Duodenal mucosa (tissue), 2 donors: ENCODE data around the gene SYNJ2.

Experiments
- H3K27ac ChIP-seq: one replicate; pipeline ENCODE4 v1.7.0; 2013; ENCODE audit warnings: low read depth, low read length
- H3K27me3 ChIP-seq, 2 donors: one replicate each; pipeline ENCODE4 v1.7.0; 2013; ENCODE audit warnings: low read length in 2 of 2, control low read depth in 1 of 2; ENCODE audit not compliant: insufficient read depth in 2 of 2, control insufficient read depth in 1 of 2
- H3K36me3 ChIP-seq, 2 donors: one replicate each; pipeline ENCODE4 v1.7.0; 2013; ENCODE audit warnings: low read length in 2 of 2, control low read depth in 1 of 2; ENCODE audit not compliant: insufficient read depth in 2 of 2, control insufficient read depth in 1 of 2
- H3K4me1 ChIP-seq, 2 donors: one replicate each; pipeline ENCODE4 v1.7.0; 2013; ENCODE audit warnings: low read length in 2 of 2, control low read depth in 1 of 2; ENCODE audit not compliant: insufficient read depth in 2 of 2, control insufficient read depth in 1 of 2
- H3K4me3 ChIP-seq, 2 donors: one replicate each; pipeline ENCODE4 v1.7.0; 2013; ENCODE audit warnings: low read length in 2 of 2, low read depth in 1 of 2
- H3K9ac ChIP-seq, 2 donors: one replicate each; pipeline ENCODE4 v1.7.0; 2013; ENCODE audit warnings: low read length in 2 of 2, low read depth in 1 of 2
- H3K9me3 ChIP-seq, 2 donors: one replicate each; pipeline ENCODE4 v1.7.0; 2013; ENCODE audit warnings: low read length in 2 of 2, control low read depth in 1 of 2; ENCODE audit not compliant: control insufficient read depth in 1 of 2

The SYNJ2 gene

DNA sequence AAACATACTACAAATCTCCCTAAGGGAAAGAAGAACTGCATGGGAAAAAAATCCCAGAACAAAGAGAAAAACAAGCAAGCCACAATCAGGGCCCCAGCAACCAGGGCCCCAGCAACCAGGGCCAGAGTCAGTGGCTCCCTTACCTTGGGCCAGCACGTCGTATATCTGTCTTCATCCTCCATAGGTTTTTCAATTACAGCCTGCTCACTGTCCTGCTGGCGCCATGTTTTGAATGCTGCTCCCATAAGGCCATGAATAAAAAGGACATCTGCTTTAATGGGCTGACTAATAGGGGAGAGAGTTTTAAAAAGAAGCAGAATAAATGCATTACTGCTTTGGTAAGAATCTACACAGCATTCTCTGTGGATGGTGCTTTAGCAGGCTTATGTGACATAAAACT, 137.2 kb downstream of the SYNJ2 start:
- H3K9ac ChIP-seq = no peak overlapping the region
- no peaks in the 10 kb centered on the region for H3K27me3 ChIP-seq
- no peak overlapping the region for H3K4me3 ChIP-seq
- no peaks in the 10 kb centered on the region for H3K9me3 ChIP-seq
- peaks cover 5% of the 10 kb centered on the region in 2 donors for H3K36me3 ChIP-seq
- H3K4me1 ChIP-seq = no peaks in the 10 kb centered on the region
- H3K27ac ChIP-seq = no peak overlapping the region

DNA sequence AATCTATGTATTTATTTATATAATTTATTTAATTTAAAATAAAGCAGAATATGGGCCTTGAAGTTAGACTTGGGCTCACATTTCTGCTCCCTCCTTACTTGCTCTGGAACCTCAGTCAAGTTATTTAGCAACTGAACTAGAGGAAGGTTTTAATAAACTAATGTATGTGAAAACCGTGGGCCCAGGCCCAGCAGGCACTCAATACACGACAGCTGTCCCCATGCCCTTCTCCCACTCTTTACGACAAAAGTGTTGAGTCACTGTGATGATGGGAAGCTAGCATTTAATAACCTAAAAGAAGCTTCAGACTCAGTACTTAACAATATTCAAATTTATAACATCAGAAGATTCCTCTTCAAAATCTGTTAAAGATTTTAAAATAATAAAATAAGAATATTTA, 139.7 kb downstream of the SYNJ2 start:
- Histone ChIP-seq H3K36me3 (peaks cover 0 to under 1% of the 10 kb centered on the region in 2 donors), H3K4me3 (no peak overlapping the region), H3K4me1 (no peaks in the 10 kb centered on the region), H3K9ac (no peak overlapping the region), H3K9me3 (no peaks in the 10 kb centered on the region), H3K27ac (no peak overlapping the region), H3K27me3 (no peaks in the 10 kb centered on the region)

DNA sequence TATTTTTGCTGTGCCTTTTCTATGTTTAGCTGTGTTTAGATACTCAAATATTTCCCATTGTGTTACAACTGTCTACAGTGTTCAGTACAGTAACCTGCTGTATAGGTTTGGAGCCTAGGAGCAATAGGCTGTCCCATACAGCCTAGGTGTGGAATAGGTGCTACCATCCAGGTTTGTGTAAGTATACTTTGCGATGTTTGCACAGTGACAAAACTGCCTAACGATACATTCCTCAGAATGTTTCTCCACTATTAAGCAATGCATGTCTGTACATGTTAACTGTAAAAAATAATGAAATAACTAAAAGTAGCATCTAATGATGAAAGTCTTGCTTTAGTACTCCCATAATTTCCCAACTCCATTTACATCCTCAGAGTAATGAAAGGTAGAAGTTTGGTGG, 140.4 kb downstream of the SYNJ2 start:
- no peak overlapping the region for H3K9ac ChIP-seq
- no peaks in the 10 kb centered on the region for H3K27me3 ChIP-seq
- H3K4me1 ChIP-seq = no peaks in the 10 kb centered on the region
- peaks cover 0 to 6% of the 10 kb centered on the region in 2 donors for H3K36me3 ChIP-seq
- no peak overlapping the region for H3K4me3 ChIP-seq
- H3K9me3 ChIP-seq = no peaks in the 10 kb centered on the region
- no peak overlapping the region for H3K27ac ChIP-seq

DNA sequence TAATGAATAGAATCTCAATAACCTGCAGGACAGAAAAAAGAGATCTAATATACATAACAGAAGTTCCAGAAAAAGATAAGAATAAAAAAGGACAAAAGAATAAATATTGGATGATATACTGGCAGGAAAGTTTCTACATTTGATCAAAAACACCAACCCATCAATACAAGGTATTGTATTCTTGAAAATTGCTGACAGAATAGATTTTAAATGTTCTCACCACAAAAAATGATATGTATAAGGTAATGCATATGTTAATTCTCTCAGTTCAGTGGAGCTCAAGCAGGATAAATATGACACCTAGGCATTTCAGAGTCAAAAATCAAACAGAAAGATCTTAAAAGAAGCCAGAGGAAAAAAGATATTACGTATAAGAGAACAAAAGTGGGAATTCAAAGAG, 142.6 kb downstream of the SYNJ2 start:
- H3K4me1 ChIP-seq = no peaks in the 10 kb centered on the region
- no peak overlapping the region for H3K9ac ChIP-seq
- H3K9me3 ChIP-seq = no peaks in the 10 kb centered on the region
- no peaks in the 10 kb centered on the region for H3K27me3 ChIP-seq
- H3K4me3 ChIP-seq = no peak overlapping the region
- peaks cover 0 to 6% of the 10 kb centered on the region in 2 donors for H3K36me3 ChIP-seq
- no peak overlapping the region for H3K27ac ChIP-seq

DNA sequence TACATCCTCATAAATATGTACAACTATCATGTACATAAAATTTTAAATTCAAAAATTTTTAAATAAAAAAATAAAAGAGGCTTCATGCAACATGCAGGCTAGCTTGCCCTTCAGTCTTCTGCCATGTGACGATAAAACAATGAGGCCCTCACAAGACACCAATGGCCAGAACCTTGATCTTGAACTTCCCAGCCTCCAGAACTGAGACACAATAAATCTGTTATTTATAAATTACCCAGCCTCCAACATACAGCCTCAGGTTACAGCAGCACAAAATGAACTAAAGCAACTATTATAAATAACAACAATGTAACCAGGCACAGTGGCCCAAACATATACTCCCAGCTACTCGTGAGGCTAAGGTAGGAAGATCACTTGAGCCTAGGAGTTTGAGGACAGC, 143.6 kb downstream of the SYNJ2 start:
- no peak overlapping the region for H3K4me3 ChIP-seq
- H3K9ac ChIP-seq = no peak overlapping the region
- H3K9me3 ChIP-seq = no peaks in the 10 kb centered on the region
- peaks cover 0 to 6% of the 10 kb centered on the region in 2 donors for H3K36me3 ChIP-seq
- H3K27me3 ChIP-seq = no peaks in the 10 kb centered on the region
- no peak overlapping the region for H3K27ac ChIP-seq
- no peaks in the 10 kb centered on the region for H3K4me1 ChIP-seq

DNA sequence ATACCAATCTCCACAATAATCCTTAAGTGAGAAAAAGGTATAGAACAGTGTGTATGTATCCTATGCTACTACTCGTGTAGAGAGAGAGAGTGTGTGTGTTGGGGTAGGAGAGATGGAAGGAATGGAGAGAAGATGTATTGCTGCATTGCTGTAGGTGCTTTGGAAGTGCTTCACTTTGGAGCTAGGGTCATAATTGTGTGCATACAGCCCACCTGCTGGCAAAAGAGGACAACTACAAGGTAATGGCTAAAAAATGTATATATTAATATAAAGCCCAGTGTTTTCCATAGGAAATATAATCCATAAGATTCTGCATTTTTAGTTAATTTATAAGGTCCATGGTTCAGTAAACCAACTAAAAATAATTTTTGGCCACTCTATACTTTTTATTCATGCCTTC, 150.3 kb downstream of the SYNJ2 start:
- Histone ChIP-seq H3K9ac (no peak overlapping the region), H3K4me1 (no peaks in the 10 kb centered on the region), H3K9me3 (no peaks in the 10 kb centered on the region), H3K27me3 (no peaks in the 10 kb centered on the region), H3K4me3 (no peak overlapping the region), H3K36me3 (no peaks in the 10 kb centered on the region), H3K27ac (no peak overlapping the region)

DNA sequence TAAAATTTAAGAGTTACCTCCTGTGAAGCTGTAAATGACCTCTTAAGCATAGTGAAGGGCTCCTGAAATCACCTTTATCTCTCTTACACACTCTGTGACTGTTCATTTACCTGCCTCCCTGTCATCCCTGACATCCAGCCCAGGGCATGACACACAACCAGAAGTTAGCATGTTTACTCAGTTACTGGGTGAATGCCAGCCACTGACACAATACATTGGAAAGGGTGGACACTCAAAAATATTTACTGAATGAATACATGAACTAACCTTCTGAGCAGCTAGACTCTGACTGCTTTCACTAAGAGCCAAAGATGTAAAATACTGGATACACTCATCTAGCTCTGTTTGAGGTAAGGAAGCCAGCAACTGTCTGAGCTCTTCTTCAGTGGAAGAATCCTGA, 161.1 kb downstream of the SYNJ2 start:
- H3K9me3 ChIP-seq = no peaks in the 10 kb centered on the region
- no peak overlapping the region for H3K27ac ChIP-seq
- peaks cover 8 to 13% of the 10 kb centered on the region in 2 donors for H3K36me3 ChIP-seq
- no peaks in the 10 kb centered on the region for H3K4me1 ChIP-seq
- H3K9ac ChIP-seq = no peak overlapping the region
- no peaks in the 10 kb centered on the region for H3K27me3 ChIP-seq
- H3K4me3 ChIP-seq = no peak overlapping the region

DNA sequence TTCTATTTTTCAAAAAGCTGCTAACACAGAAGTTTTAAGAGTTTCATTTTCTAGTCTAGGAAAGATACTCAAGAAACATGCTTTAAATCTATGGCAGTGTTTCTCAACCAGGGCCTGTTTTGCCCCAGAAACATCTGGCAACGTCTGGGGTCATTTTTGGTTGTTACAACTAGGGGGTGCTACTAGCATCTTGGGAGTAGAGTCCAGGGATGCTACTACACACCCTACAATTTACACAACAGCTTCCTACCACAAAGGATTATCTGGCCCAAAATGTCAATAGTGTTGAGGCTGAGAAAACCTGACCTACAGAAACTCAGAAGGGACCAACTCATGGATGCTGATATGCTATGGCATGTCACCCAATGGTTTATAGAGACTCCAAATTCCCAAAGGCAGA, 162.0 kb downstream of the SYNJ2 start:
- Histone ChIP-seq H3K4me3 (no peak overlapping the region), H3K27me3 (no peaks in the 10 kb centered on the region), H3K27ac (no peak overlapping the region), H3K9me3 (no peaks in the 10 kb centered on the region), H3K4me1 (no peaks in the 10 kb centered on the region), H3K9ac (no peak overlapping the region), H3K36me3 (peaks cover 8 to 13% of the 10 kb centered on the region in 2 donors)
